ENCODE data around the gene FOXL3. TPM values are rescaled to one million over a fixed set of nuclear protein-coding genes. Genes with fewer than 3 reads are reported as not detected.
A peak's percentile ranks its signal among the peaks of the same experiment; 100 is the strongest.

Gene FOXL3
- total and polyA plus RNA-seq, 7 donors = not detected

DNA sequence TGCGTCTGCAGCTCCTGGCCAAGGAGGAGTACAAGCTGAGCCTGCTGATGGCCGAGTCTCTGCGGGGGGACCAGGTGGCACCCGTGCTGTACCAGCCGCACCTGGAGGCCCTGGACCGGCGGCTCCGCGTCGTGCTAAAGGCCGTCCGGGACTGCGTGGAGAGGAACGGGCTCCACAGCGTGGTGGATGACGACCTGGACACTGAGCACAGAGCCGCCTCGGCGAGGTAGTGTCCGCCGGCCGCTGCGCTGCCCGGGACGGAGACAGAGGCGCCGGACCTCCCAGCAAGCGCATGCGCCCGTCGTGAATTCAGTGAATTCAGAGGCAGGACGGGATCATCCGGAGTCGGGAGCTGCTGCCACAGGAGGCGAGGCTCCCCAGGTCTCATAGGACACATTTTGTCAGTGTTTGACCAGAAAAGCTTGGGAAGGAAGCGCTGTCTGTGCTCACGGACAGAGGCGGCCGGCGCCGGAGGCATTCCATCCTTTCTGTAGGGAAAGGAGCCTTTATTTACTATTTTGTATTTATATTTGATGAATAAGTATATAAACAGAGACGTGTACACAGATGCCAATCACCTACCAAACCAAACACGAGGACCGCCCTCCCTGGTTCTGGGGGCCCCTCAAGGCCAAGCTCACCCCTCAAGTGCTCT is 30.1 kb upstream of the FOXL3 start:
- WGBS, 3 donors = 92 to 95% (median 94%) methylated on average over 44 of the region's 44 CpGs
- intact Hi-C loops (cut with DNase I) = no loop called here

DNA sequence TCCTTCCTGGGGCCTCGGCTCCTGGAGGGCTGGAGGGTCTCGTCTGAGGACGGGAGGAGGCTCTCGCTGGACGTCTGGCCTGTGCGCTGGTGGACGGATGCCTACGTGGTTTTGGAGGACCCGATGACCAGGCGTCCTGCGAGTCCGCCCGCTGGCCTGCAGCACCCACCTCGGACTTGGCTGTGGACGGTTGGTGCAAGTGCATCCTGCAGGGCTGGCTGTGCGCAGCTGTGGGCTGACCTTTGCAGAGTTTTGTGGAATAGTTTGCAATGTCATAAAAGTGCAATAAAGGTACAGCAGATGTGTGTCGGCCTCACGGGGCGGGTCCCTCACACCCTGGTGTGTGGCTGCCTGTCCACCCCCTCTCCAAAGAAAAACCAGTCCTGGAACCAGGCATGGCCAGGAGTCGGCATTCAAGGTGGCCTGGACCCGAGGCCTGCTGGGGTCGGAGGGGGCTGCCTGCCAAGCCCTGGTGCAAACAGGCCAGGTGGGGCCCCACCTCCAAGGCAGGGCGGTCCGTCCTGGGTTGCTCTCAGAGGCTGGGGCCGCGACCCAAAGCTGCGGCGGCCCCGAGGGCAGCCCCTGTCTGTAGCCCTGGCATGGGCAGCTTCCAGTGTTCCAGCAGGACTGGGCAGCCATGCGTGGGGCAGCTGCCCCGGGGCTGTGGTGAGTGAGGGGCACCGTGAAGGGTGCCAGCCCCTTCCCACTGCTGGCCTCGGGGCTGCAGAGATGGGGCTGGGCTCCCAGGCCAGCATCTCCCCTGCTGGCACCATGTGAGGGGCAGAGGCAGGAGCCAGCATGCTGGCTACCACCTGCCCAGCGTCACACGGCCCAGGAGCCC is 29.3 kb upstream of the FOXL3 start:
- Histone ChIP-seq H3K36me3 (ENCODE audit: insufficient read depth in 1 of 2, low read depth in 1 of 2) (peaks cover 2 to 57% of the 10 kb centered on the region in 2 donors), H3K9me3 (no peaks in the 10 kb centered on the region), H3K27me3 (ENCODE audit: insufficient read depth in 3 of 3, low read length in 2 of 3) (no peaks in the 10 kb centered on the region), H3K4me3 (no peak overlapping the region), H3K4me1 (no peaks in the 10 kb centered on the region), H3K27ac (no peak overlapping the region)
- intact Hi-C loops (cut with DNase I) = no loop called here
- TF ChIP-seq, protein P1, sequence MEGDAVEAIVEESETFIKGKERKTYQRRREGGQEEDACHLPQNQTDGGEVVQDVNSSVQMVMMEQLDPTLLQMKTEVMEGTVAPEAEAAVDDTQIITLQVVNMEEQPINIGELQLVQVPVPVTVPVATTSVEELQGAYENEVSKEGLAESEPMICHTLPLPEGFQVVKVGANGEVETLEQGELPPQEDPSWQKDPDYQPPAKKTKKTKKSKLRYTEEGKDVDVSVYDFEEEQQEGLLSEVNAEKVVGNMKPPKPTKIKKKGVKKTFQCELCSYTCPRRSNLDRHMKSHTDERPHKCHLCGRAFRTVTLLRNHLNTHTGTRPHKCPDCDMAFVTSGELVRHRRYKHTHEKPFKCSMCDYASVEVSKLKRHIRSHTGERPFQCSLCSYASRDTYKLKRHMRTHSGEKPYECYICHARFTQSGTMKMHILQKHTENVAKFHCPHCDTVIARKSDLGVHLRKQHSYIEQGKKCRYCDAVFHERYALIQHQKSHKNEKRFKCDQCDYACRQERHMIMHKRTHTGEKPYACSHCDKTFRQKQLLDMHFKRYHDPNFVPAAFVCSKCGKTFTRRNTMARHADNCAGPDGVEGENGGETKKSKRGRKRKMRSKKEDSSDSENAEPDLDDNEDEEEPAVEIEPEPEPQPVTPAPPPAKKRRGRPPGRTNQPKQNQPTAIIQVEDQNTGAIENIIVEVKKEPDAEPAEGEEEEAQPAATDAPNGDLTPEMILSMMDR (IDR thresholded peaks at IDR 0.05) = no peak
- ATAC-seq (no peak), DNase-seq (peak; percentile 13 to 60)
- 91 to 94% (median 93%) methylated on average over 34 to 35 of the region's 35 CpGs for WGBS, 3 donors

More for the DNA sequence above, 30.1 kb upstream of the FOXL3 start:
- Histone ChIP-seq H3K4me1 (no peaks in the 10 kb centered on the region), H3K27me3 (ENCODE audit: insufficient read depth in 3 of 3, low read length in 2 of 3) (no peaks in the 10 kb centered on the region), H3K36me3 (ENCODE audit: insufficient read depth in 1 of 2, low read depth in 1 of 2) (peaks cover 2 to 63% of the 10 kb centered on the region in 2 donors), H3K9me3 (no peaks in the 10 kb centered on the region), H3K27ac (no peak overlapping the region), H3K4me3 (no peak overlapping the region)
- no peak for ATAC-seq
- TF ChIP-seq, protein P1 (IDR thresholded peaks at IDR 0.05) = no peak
- DNase-seq = peak; percentile 9 to 33

DNA sequence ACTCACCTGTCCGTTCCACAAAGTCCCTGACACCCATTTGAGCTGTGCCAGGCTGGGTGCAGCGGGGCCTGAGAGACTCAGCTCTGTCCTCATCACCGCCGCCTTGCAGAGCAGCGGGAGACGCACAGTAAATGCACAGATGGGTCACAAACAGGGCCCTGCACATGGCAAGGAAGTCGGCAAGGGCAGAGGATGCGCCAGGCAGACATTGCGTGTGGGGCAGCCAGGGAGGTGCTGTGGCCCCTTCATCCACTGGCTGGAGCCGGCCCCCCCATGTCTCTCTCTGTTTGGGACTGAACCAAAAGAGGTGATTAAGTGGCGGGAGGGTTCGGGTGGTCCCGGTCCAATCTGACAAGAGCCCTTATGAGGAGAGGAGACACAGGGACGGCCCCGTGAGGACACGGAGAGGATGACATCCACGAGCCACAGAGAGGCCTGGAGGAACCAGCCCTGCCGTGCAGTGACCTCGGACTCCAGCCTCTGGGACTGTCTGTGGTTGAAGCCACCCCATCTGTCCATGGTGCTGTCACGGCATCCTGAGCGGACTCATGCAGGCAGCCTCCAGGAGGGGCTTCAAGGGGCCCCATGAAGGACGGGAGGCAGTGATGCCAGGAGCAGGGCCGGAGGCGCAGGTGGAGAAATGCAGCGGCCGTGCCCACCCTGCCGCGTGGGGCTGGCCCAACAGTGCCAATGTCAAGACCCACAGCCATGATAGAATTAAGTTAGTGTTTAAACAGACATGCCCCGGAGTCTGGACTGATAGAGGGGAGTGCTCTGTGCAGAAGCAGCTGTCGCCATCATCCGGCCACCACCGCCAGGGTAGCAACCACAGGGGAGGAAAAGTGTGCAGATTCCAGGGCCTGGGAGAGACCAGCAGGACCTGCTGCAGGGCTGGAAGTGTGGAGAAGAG is 28.4 kb upstream of the FOXL3 start:
- Histone ChIP-seq H3K4me1 (no peaks in the 10 kb centered on the region), H3K4me3 (no peak overlapping the region), H3K27ac (no peak overlapping the region), H3K27me3 (ENCODE audit: insufficient read depth in 3 of 3, low read length in 2 of 3) (no peaks in the 10 kb centered on the region), H3K36me3 (ENCODE audit: insufficient read depth in 1 of 2, low read depth in 1 of 2) (peaks cover 2 to 48% of the 10 kb centered on the region in 2 donors), H3K9me3 (no peaks in the 10 kb centered on the region)
- no peak for ATAC-seq
- 92 to 94% (median 94%) methylated on average over 31 to 32 of the region's 32 CpGs for WGBS, 3 donors
- TF ChIP-seq, protein P1 (IDR thresholded peaks at IDR 0.05) = no peak
- intact Hi-C loops (cut with DNase I) = no loop called here
- peak; percentile 9 to 44 for DNase-seq

DNA sequence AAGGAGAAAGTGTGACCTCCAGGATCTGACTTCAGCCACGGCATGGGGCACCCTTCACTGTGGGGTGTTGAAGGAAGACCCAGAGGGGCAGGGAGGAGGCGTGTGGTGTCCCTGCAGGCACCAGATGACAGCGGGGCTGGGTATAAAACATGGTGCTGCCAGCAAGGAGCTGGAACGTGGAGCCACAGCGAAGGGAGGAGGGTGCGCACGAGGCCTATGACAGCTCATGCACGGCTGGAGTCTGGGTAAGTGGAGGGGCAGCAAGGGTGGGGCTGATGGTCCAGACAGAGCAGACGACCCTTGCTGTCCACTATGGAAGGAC is 27.8 kb upstream of the FOXL3 start:
- Histone ChIP-seq H3K4me1 (no peaks in the 10 kb centered on the region), H3K27me3 (ENCODE audit: insufficient read depth in 3 of 3, low read length in 2 of 3) (no peaks in the 10 kb centered on the region), H3K36me3 (ENCODE audit: insufficient read depth in 1 of 2, low read depth in 1 of 2) (peaks cover 0 to 42% of the 10 kb centered on the region in 2 donors), H3K4me3 (no peak overlapping the region), H3K27ac (no peak overlapping the region), H3K9me3 (no peaks in the 10 kb centered on the region)
- no peak for DNase-seq
- no peak for ATAC-seq
- intact Hi-C loops (cut with DNase I) = no loop called here
- TF ChIP-seq, protein P1 (IDR thresholded peaks at IDR 0.05) = no peak
- 95% methylated on average over 9 of the region's 9 CpGs for WGBS, 3 donors

All from psoas muscle (tissue), 8 donors.